ENCODE measurements around the gene DBX2. TPM values are rescaled to one million over a fixed set of nuclear protein-coding genes. Genes with fewer than 3 reads are reported as not detected.

Gene DBX2
- total RNA-seq, 6 donors from 2014 or later = not detected

- H3K9me3 ChIP-seq = no peaks in the 10 kb centered on the region
- no peaks in the 10 kb centered on the region for H3K27me3 ChIP-seq
- no peaks in the 10 kb centered on the region for H3K36me3 ChIP-seq
- H3K27ac ChIP-seq = no peak overlapping the region
- ATAC-seq (ENCODE audit: low FRiP score in 2 of 2) (no peak), DNase-seq (no peak)
- 48 to 50% methylated on average over 1 of the region's 1 CpG for WGBS, 2 donors
- H3K4me3 ChIP-seq = no peak overlapping the region
- TF ChIP-seq POLR2A (IDR thresholded peaks at IDR 0.05) (no peak), EP300 (IDR thresholded peaks at IDR 0.05) (no peak)
- no peaks in the 10 kb centered on the region for H3K4me1 ChIP-seq
Measured at GRCh38 chr12:44968965-44969364, 81.9 kb downstream of the DBX2 start.

Other genes with a start within 250 kb of the DBX2 start
- gene NELL2, start 174.8 kb downstream of the DBX2 start, total RNA-seq = 10 to 100 TPM in 2 of 6 donors, 1 to 10 TPM in 4; 1.1 to 19.3 (median 4.2) TPM
- 10 to 100 TPM; 26.2 to 83.7 (median 57.9) TPM for gene ANO6, start 165.0 kb upstream of the DBX2 start, total RNA-seq

Data from upper lobe of left lung (tissue), 6 donors.